RPMI8226 (cell line): ENCODE data around the gene TCF4.
A peak's percentile ranks its signal among the peaks of the same experiment; 100 is the strongest.
"Not testable (repeated sequence)": the region's sequence is repeated elsewhere in the genome, so short reads cannot be mapped to it uniquely, and the experiment has no call there.

Experiments
- DNase-seq: peaks from one replicate; pipeline ENCODE4 v3.0.0-alpha.2; 2015

Gene TCF4

DNA sequence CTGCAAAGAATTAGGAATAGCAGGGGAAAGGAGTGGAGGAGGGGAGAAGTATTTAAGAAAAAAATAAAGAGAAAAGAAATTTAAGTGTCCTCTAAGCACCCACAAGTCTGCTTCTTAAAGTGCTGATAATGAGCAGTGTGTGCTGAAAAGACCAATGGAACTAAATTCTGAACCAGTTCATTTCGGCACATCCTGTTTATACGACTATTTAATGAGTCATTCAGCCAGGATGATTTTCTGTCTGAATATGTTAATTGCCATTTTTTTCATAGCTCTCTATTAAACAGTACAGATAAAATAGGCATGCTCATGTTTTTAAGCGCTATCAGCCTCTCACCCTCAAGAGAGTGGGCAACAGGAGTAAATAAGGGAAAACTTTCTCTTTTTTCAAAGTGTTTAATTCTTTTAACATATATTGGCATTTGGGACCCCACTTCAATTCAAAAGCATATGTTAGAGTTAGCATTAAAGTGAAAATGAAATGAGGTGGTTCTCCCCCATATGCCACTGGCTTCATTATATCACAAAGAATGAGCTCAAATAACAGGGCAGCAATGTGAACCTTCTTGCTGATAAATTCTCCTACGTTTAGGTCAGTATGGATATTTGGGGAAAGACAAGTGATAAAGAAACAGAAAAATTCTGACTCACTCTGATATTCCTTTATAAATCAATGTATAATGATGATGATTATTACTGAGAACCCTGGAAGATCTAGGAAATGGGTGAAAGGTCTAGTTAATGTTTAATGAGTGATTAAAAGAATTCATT, 87.5 kb downstream of the TCF4 start:
- DNase-seq: no peak

DNA sequence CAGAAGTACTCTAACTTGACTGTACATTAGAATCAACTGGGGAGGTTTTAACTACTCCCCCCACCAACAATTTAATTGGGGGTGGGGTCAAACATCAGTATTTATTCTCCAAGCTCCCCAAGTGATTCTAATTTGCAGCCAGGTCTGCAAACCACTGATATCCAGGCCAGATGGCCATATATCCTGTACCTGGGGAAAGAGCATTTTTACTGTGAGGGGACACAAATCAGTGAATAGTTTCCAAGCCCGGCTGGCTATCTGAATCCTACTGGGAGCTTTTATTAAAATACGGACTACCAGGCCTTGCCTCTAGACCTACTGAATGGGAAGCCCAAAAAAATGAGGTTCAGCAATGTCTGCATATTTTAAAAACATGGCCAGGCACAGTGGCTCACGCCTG, 88.5 kb downstream of the TCF4 start:
- DNase-seq: no peak

DNA sequence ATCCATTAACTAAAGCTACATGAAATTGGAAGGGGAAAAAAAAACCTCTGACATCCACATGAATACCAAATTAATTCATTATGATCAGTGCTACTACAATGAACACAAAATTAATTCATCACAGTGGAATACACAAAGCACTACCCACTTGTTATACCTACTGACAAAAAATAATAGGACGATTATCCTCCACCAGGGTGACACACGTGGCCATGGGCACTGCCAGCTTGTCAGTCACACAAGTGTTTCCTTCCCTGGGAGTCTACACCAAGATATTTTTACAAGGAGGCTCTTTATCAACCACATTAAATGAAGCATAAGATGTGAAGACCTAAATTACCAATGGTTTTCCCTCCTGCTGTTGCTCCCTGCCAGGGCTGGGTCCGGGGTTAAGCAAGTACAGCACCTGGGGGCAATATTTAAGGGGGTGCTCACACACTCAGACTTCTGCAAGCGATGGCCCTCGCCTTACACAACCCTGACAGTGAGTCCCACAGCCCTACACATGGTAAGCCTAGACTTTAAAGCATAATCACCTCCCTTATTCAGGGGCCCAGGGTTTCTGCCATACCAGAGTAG, 90.1 kb downstream of the TCF4 start:
- DNase-seq: no peak

DNA sequence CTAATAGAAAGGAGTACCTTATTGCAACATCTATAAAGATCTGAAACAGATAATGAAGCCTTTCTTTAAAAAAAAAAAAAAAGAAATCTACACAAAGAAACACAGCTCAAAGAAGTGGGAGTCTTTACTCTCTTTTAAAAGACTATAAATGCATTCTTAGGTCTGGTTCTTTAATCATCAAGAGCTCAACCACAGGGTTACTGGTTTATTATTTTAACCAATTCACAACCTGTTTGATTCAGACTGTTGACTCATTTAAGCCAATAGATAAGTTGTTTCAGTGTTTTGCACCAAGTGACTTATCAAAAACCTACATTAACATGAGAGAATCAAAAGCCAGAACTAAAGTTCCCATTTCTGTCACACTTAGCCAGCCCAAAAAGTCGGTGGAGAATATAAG, 93.1 kb downstream of the TCF4 start:
- DNase-seq: no peak

DNA sequence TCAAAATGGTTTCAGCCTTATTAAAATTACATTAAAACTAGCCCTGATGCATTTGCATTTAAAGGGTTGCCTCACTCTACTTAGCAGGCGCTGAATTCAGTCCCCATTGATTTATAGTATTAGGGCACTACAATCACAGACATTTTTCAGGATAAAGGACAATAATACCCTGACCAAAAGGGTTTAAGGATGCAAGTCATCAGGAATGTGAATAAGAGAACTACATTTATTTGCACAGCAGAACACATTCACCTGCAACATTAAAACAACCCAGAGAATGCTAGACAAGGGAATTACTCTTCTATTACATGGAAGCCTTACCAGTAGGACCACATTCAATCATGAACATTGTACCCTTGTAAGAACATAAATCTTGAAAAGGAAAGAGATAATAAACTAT, 93.6 kb downstream of the TCF4 start:
- DNase-seq: no peak

DNA sequence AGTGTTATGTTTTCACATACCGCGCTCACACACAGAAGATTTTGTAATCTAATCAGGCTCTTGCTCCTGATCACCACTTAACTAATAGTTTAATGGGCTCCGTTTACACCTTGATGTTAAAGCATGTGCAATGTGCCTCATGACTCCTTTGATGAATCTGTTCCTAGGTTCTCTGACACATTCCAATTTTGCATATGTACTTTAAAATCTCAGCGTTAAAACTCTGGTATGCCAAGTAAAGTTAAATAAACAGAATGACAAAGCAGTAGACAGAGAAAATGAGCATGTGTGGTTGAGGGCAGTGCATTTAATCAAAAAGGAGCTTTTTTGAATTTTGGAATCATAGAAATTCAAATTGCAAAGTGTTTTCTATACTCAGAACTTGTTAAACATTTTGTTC, 96.4 kb downstream of the TCF4 start:
- no peak for DNase-seq

DNA sequence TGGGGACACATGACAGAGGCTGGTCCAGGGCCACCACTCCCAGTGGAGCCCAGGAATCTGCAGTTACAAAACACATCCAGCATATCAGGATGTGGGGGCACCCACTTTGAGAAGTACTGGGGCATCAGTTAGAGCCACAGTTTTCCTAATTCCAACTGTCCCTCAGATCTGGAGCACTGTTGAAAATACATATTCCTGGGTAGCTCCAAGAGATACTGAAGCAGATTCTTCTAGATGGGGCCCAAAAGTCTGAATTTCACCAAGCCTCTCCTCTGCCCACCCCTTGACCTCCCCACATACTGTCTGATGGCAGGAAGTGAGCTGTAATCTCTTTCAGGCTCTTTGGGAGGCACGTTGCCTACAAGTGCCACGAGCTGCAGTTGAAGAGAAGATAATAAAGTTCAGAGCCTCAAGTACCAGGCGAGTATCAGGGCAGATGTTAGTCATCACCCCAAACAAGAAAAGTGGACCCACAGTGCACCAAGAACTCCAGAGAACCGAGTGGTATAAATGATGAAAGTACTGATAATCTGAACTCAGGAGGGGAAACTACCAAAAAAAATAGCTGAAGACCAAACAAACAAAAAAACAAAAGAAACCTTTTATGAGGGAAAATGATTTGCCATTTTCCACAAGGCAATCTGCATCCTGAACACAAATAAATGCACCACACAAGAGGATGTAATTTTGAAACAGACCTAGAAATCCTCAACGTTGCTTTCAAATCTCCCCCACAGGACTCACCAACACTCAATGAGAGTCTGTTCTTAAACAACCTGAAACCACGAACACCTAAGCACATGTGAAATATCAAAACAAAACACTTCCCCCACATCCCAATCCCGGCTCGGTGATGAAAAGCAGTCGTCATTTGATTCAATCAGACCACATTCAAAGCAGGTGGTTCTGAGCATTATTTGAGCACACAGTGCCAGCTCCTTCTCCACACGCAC, 98.7 kb downstream of the TCF4 start:
- peak; percentile 48 for DNase-seq

DNA sequence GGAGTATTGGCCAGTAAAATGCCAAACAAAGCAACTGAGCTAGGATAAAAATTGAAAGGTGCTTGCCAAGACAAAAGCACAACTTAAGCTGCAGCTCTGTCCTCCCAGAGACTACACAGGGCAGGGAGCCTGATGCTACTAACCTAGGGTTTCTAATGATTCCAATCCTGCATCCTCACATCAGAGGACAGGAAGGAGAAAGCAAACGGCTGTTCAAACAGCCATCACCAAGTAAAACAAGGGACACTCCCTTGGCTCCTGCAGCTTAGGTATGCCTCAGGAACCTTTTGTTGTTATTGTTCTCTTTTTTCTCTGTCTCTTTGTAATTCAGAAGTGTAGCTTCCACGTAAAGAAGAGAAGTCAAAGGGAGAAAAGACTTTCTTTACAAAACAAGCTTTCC, 99.5 kb downstream of the TCF4 start:
- no peak for DNase-seq

DNA sequence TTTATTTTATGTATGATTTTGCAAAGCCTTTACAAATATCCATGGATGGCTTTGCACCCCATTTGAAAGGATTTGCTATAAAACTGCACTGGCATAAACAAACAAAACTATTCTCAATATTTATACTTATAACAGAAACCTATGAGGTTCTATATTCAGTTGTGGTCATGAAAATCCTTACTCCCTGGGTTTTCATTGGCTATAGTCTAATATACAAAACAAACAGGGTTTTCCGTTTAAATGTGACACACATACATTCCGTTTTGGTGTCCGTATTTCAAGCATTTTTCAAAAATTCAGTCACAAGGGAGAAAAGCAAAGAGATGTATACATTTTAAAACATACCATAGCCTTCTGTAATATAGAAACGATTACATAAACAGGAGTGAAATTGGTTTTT, 100.0 kb downstream of the TCF4 start:
- DNase-seq: no peak

DNA sequence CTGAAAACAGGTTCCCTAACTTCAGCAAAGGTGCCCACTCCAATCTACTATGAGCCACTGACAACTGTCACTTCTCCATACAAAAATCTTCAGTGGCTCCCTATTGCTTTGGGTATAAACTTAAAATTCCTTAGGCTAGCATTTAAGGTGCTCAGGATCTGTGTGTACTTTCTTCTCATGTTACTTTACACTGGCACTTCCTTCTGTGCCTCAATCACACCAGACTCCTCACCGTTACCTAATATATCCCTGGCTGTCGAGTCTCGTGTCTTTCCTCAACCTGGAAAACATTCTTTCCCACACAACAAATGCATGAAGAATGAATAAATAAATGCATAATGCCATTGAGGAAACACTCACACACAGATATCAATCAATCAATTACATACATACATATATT, 101.1 kb downstream of the TCF4 start:
- no peak for DNase-seq

DNA sequence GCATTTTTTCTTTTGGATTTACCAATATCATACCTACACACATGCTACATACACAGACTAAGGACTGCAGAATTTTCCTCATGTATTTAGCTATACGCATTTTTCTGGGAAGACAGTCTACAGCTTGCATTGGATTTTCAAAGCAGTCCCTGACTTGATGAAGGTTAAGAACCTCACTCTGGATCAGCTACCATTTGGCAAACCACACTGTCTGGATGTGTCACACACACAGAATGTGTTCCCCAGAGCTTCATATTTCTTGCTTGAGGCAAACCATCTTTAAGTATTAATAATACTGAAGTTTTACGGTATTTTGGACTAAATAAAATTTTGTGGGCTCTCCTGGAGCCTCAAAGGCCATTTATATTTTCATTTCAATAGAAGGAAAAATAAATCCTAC, 102.3 kb downstream of the TCF4 start:
- no peak for DNase-seq

DNA sequence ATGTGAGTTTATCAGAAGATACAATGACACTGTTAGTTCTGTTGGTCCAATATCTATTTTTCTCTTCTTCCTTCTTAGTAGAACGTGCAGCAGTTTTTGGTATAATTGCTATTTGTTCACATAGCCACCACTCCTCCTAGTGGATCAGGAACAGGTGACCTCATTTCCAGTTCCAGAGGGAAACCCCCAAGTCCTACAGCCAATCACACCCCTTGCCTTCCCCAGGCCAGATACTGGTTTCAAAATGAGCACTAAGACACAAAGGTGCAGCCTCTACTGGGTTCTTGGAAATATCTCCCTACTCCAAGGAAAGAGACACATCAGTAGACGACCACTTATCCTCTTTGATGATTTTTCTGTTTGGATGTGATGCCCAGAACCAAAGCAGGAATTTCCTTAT, 103.2 kb downstream of the TCF4 start:
- no peak for DNase-seq

DNA sequence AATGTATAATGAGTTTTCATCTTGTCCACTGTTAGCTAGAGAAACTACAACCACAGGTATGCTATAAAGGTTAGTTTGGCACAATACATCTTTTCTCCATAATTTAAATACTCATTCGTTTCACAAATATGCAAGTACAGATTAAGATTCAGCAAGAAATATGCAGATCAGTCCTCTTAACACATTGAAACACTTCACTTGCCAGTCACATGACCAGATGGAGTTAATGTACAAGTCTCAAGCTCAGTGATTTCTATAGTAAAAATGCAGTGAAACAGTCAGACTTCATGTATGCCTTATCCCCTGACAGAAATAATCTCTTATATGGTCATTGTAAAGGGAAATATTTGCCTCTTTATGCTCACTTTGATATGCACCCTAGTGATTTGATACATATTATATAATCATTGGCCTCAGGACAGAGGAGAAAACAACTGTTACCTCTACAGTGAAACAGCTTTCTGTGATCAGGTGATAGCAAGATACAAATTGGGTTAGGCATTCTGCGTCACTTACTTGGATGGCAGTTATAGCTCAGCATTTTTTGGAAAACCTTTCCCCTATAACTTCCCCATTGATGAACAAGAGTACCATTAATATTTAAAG, 104.6 kb downstream of the TCF4 start:
- DNase-seq: no peak

DNA sequence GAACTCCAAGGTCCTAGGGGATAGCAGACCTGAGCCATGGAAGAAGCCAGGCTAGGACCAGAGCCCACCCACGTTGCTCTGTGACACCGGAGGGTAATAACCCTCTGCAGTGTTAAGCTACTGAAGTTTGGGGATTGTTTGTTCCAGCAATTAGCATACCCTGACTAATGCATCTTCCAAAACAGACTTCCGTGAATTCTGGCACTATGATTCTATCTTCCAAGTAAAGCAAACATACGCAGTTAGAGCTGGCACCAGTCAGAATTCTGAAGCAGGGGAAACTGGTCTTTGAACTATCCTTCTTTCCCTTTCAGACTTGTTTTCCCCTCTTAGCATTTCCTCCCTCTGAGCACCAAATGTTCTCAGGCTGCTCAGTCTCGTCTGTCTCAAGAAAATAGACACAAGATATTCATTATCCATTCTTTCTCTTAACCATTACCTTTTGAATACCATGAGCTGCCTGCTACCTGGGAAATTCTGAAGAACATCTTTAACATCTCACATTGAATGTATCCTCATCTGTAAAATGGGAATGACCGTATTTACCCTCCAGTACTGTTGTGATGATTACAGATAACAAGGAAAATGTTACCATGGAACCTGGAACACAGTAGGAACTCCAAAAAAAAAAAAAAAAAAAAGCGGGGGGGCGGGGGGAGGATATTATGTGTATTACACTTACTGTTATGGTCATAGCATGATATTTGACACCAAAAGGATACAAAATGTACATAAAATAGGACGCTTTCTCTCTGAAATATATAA, 108.2 kb downstream of the TCF4 start:
- DNase-seq: no peak

DNA sequence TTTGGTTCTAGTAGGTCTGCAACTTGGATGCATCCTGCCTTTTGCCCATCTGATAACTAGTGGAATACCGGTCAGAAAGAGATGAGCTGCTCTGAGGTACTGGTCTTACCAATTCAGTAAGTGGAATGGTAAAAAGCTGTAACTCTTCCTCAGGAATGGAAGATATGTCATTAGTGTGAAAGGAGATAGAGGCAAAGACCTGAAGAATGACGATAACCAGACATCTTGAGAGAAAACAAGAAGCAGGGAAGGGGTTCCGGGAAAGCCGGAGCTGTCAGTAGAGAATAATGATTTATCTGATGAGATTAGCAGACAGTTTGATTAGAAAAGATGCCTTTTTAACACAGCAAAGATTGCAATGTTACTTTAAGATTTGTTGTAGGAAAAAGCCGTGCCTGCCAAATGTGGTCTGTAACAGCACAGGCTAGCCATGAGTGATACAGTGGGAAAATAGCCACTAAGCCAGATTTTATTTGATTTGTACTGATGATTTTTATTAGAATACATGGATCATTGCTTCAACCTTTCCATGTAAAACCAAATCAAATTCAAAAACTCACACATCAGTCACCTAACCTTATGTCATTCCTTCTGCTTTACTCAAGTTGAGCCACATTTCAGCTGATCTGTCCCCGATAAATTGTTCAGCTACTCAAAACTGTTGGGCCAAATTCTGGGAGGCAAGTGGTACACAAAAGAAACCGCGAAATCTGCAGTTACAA, 110.0 kb downstream of the TCF4 start:
- no peak for DNase-seq

DNA sequence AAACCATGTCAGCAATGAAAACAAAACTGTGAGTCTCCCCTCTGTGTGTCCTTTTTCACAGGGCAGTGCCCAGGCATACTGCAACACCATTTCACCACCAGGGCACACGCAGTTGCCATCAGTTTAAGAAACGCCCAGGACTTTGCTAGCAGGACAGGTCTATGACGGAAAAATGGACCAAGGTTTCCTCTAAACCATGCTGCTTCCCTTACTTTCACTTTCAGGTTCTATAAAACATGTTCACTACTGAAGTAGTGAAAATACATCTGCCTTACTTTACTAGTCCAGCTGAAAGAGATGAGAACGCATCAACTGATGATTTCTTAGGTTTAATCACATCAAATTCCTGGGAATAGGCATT, 110.5 kb downstream of the TCF4 start:
- peak; percentile 8 for DNase-seq

DNA sequence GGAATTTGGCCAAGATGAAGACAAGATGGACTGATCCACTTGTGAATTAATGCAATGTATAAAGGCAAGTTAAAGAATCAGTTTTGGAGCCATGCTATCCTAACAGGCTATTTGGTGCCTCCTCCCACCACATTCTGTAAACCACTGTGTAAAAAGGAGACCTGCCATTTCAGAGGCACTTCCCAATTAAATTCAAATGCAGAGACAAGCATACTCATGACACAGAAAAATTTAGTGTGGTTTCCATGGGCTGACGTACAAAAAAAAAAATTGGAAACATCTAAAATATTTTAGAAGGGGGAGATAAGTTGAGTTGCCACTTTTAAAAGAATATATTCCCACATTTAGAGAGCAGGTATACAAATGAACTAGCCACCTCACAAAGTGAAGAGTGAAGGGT, 112.1 kb downstream of the TCF4 start:
- no peak for DNase-seq

DNA sequence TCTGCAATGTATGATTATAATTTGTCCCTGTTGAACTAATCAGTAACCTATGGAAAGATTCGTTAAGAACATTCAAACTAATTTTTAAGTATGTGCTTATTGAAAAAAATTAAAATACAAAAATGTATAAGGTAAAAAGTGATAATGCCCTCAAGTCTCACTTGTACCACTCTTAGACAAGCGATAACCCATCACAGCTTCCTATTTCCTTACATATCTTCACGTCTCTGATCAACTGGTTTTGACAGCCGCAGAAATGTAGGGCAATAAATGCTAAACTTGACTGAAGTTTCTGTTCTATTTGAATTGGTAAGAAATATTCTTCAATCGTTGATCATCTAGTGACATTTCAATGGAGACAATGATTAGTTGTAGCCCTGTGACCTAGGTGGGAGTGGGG, 112.5 kb downstream of the TCF4 start:
- DNase-seq: no peak

DNA sequence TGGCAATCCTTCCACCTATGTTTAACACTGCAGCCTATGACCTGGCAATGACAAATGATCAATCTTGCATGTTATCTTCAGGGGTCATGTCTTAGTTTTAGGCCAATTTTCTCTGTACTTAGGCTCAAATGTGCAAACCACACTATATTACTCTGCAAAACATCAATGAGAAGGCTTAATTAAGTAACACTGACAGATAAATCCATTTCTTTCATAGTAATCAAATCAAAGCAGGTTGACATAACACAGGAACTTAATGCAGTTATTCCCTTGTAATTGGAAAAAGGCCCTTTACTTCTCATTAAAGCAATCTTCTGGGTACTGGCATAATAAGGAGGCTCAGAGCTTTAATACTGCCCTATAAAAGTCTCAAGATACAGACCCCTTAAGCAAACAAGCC, 114.4 kb downstream of the TCF4 start:
- no peak for DNase-seq

DNA sequence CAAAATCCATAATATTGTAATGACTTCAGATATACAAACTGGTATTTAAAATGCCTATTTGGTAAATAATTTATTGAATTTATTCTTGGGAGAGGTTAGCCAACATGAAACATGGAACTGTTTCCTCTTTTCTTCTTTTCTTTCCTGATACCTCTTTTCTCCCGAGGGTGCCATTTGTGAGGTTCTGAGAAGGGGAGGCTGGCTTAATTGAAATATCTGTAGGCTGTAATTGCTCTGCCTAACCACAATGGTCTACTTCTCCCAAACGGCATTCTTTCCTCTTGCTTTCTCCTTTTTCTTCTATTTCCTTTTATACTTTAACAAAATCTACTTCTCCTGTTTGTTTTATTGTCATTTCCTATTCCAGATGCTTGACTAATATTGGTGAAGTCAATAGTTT, 114.9 kb downstream of the TCF4 start:
- DNase-seq: no peak

DNA sequence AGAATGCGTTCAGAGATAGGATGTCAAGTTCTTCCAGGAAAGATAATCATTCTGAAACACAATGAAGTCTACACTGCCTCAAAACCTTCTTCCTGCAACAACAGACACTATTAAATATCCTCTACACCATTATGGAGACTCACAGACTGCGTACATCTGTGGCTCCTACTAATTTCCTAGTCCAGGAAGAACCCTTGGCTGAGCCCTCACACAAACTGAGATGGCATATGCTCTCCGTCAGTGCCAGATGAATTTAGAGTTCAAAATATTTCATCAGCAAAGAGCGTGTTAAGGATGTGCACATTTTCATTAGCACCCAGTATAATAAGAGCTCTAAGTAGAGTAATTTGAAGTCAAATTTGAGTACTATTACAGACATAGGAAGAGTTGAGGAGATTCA, 117.2 kb downstream of the TCF4 start:
- DNase-seq: no peak

DNA sequence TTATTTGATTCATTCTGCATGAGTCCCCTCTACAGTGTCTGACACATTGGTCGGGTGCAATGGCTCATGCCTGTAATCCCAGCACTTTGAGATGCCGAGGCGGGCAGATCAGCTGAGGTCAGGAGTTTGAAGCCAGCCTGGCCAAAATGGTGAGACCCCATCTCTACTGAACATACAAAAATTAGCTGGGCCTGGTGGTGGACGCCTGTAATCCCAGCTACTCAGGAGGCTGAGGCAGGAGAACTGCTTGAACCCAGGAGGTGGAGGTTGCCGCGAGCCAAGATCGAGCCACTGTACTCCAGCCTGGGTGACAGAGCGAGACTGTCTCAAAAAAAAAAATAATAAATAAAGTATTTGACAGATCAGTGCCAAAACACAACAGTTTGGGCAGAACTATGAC, 118.9 kb downstream of the TCF4 start:
- DNase-seq: not testable (repeated sequence)
